GM12864 (cell line): ENCODE measurements around the gene PIM1.

Source experiments
- DNase-seq: peaks from one replicate; pipeline ENCODE4 v3.0.0-alpha.2; 2011; ENCODE audit warnings: low read depth
- H3K4me3 ChIP-seq: 2 replicates; pipeline ENCODE4 v1.5.1; 2011; ENCODE audit warnings: mild to moderate bottlenecking, low read depth, low read length, control low read depth
- CTCF ChIP-seq: IDR thresholded peaks from 2 replicates; pipeline ENCODE4 v1.5.1; 2011; ENCODE audit warnings: low read depth, mild to moderate bottlenecking, moderate library complexity, low read length, control low read depth, inconsistent platforms; ENCODE audit errors: missing control alignments

The PIM1 gene

GRCh38 chr6:37208793-37209192 lies 38.8 kb downstream of the PIM1 start:
- no peak for DNase-seq
- TF ChIP-seq CTCF = no peak
- H3K4me3 ChIP-seq = no peak overlapping the region

- H3K4me3 ChIP-seq = no peak overlapping the region
- no peak for DNase-seq
- TF ChIP-seq CTCF = no peak
These were observed 39.7 kb downstream of the PIM1 start for GRCh38 chr6:37209461-37210205.

- H3K4me3 ChIP-seq = no peak overlapping the region
- peak; percentile 91 for TF ChIP-seq CTCF
- DNase-seq = peak; percentile 49
These were observed 40.5 kb downstream of the PIM1 start for GRCh38 chr6:37210313-37210968.

GRCh38 chr6:37212268-37212667 lies 42.3 kb downstream of the PIM1 start:
- no peak for TF ChIP-seq CTCF
- H3K4me3 ChIP-seq = no peak overlapping the region
- no peak for DNase-seq

GRCh38 chr6:37218061-37218460 lies 48.1 kb downstream of the PIM1 start:
- H3K4me3 ChIP-seq = no peak overlapping the region
- no peak for DNase-seq
- TF ChIP-seq CTCF = no peak

- DNase-seq = no peak
- no peak for TF ChIP-seq CTCF
- no peak overlapping the region for H3K4me3 ChIP-seq
These were observed 48.6 kb downstream of the PIM1 start for GRCh38 chr6:37218511-37218910.
